GM10266 (cell line): ENCODE measurements around the gene ACTA1.

Source experiments
- DNase-seq: peaks from one replicate; pipeline ENCODE4 v3.0.0; 2012; ENCODE audit errors: extremely low spot score
- TF ChIP-seq, protein P1 (sequence below): IDR thresholded peaks from 2 replicates; pipeline ENCODE4 v1.5.1; 2012; ENCODE audit warnings: mild to moderate bottlenecking, low read depth; ENCODE audit not compliant: control insufficient read depth, insufficient read depth; ENCODE audit errors: missing control alignments

The ACTA1 gene

DNA sequence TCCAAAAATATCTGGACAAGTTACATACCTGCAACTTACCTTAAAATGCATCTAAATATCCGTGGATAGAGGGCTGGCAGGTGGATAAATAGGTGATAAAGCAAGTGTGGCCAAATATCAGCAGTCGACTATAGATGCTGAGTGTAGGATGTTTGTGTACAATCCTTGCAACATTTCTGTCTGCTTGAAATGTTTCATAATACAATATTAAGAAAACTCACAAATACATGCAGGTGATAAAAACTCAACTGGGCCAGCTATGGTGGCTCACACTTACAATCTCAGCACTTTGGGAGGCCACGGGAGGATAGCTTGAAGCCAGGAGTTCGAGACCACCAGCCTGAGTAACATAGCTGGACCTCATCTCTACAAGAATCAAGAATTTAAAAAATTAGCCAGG lies 41.0 kb downstream of the ACTA1 start:
- no peak for DNase-seq
- TF ChIP-seq, protein P1, sequence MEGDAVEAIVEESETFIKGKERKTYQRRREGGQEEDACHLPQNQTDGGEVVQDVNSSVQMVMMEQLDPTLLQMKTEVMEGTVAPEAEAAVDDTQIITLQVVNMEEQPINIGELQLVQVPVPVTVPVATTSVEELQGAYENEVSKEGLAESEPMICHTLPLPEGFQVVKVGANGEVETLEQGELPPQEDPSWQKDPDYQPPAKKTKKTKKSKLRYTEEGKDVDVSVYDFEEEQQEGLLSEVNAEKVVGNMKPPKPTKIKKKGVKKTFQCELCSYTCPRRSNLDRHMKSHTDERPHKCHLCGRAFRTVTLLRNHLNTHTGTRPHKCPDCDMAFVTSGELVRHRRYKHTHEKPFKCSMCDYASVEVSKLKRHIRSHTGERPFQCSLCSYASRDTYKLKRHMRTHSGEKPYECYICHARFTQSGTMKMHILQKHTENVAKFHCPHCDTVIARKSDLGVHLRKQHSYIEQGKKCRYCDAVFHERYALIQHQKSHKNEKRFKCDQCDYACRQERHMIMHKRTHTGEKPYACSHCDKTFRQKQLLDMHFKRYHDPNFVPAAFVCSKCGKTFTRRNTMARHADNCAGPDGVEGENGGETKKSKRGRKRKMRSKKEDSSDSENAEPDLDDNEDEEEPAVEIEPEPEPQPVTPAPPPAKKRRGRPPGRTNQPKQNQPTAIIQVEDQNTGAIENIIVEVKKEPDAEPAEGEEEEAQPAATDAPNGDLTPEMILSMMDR = no peak

DNA sequence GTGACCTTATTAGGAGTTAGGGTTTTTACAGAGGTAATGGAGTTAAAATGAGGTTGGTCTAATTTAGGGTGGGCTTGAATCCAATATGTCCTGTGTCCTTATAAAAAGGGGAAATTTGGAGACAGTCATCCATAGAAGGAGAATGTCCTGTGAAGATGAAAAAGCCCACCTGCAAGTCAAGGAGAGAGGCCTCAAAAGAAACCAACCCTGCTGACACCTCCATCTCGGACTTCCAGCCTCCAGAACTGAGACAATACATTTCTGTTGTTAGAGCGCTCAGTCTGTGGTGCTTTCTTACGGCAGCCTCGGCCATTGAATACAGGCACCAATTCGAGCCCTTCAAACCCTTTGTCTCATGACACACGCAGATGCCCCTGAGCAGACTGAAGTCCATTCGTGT lies 43.8 kb downstream of the ACTA1 start:
- TF ChIP-seq, protein P1 = no peak
- DNase-seq = no peak

DNA sequence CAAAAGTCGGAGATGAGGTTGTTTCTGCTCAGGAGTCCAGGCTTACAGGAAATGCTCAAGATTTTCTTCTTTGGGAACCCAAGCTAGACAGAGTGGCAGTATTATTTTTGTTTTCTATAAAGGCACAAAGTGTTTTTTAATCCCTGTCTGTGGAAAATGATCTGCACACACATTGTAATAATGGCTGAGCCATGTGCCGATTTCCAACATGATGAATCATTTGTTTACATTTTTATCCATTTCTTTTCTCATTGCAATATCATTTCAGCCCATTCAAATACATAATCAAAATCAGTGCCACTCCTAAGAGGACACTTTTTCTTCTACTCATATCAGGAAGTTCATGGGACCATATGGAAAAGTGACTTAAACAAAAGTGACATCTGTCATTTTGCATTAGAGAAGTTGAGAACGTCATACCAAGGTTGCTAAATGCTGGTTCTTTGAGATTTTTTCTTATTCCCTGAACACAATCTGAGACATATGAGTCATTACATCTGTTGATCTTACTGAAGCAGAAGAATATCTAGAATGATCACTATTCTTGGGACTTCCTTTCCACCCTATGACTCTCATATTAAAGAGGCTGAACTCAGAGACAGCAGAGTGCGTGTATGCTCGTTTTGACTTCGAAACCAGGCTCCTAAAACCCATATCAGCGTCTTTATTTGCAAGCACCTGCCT lies 44.9 kb downstream of the ACTA1 start:
- DNase-seq = no peak

DNA sequence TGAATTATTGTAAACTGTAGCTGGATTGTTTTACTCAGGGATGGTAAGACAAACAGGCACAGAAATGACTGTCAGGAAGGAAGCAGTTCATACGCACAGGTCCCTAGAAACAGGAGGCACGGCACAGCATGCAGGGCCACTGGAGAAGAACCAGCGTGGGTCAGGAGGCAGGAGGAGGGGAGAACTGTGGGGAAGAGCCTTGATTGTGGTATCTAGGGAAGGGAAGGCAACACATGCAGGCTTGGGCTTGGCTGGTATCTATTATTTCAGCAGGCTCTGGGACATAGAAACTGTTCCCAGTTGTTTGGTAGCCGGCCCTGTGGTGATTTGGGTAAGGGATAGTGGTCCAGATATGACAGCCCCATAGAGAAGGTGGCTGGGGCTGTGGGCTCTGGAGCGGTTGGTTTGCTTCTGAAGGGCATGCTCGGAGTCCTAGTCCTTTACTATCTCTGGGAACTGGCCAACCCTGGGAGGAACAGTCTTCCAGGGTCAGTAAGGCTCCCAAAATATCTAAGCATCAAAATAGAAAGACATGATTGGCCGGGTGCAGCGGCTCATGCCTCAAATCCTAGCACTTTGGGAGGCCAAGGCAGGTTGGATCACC lies 47.9 kb downstream of the ACTA1 start:
- no peak for DNase-seq
- TF ChIP-seq, protein P1 = no peak

More for the DNA sequence above, 44.9 kb downstream of the ACTA1 start:
- TF ChIP-seq, protein P1 = no peak

DNA sequence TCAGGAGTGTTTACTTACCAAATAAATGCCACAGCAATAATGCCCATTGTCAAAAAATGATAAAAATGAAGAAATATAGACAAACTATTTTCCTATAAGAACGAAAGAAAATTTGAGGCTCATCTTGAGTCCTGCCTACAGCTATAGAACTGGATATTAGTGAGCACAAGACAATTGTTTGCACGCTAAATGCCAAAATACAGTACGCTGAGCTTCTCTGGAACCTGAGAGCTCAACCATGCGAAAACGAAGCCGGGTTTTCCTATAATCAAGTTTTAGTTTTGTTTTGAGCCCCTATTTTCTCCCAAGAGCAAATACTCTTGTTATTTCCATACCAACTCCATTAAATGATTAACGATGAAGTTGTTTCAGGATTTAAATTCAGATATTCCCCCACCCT lies 49.1 kb downstream of the ACTA1 start:
- no peak for DNase-seq
- TF ChIP-seq, protein P1 = no peak

DNA sequence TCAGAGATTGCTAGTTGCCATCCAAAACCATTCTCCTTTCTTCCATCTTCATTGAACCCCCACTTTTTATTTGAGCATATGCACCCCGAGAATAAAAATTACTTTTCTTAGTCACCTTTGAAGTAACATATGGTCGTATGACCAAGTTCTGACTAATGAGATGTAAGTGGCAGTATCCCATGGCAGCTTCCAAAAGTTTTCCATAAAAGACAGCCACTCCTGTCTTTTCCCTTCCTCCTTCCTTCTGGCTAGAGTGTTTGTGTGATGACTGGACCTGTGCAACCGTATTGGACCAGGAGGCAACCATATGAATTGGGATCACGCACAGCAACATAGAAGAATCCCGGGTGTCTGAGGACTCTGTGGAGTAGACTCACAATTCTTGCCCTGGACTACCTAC lies 49.9 kb downstream of the ACTA1 start:
- no peak for DNase-seq

DNA sequence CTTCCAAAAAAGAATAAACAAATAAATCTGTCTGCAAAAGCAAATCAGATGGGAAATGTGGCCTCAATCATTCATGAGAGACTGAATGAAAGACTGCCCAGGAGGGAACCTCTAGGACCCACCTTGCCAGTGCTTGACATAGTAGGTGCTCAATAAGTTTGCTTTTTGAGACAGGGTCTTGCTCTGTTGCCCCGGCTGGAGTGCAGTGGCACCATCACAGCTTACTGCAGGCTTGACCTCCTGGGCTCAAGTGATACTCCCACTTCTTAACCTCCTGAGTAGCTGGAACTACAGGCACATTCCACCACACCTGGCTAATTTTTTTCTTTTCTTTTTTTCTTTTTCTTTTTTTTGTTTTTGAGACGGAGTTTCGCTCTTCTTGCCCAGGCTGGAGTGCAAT lies 50.7 kb downstream of the ACTA1 start:
- no peak for DNase-seq
- TF ChIP-seq, protein P1 = no peak

More for the DNA sequence above, 49.9 kb downstream of the ACTA1 start:
- TF ChIP-seq, protein P1 = no peak
